ENCODE data around the gene SPX.

Gene SPX

DNA sequence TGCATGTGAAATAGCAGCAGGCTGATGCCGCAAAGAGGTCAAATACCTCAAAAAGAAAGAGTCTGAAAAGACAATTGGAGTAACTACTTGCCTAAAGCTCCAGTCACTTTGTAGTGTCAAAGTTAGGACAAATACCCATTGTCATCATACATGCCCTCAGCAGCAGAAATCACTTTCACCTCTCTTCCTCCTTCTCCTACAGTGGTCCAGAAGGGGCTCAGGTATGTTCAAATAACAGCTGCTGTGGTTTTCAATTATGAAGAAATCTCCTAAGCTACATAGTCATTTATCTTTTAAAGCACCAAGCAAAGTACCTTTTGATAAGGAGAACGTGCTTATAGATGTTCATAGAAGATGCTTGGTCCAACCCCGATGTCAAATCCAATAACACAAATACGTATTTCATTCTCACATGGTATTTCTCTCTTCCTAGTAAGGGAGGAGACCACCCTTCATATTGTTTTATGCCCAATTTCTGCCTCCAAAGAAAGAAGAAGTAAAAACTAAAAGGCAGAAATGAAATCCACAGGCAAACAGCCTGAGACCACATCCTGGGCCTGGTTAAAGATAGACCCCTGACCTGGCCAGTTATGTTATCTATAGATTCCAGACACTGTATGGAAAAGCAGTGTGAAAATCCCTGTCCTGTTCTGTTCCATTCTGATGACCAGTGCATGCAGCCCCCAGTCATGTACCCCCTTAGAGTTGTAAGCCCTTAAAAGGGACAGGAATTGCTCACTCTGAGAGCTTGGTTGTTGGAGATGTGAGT, 54.8 kb downstream of the SPX start:
- DNase-seq (ENCODE audit: low spot score), result no peak

Data from cerebellar cortex (tissue), 1 donor.